ENCODE measurements around the gene PAPSS1. TPM values are rescaled to one million over a fixed set of nuclear protein-coding genes. Genes with fewer than 3 reads are reported as not detected.

Gene PAPSS1
- polyA plus RNA-seq, 1 of the 3 experiments (the other 2 are of a cell fraction): 70.1 TPM

GRCh38 chr4:107692202-107692601 lies 27.8 kb downstream of the PAPSS1 start:
- peaks cover 52% of the 10 kb centered on the region for H3K79me2 ChIP-seq (ENCODE audit: insufficient read depth)
- CTCF ChIA-PET: no interaction called here
- H4K20me1 ChIP-seq (ENCODE audit: insufficient read depth): no peaks in the 10 kb centered on the region; the same call in 1 of the 2 replicates

GRCh38 chr4:107691378-107691777 lies 28.7 kb downstream of the PAPSS1 start:
- H4K20me1 ChIP-seq (ENCODE audit: insufficient read depth): no peaks in the 10 kb centered on the region; the same call in 1 of the 2 replicates
- H3K9ac ChIP-seq: no peak overlapping the region
- POLR2A ChIA-PET: no interaction called here
- H3K9me3 ChIP-seq: no peaks in the 10 kb centered on the region
- 96% methylated on average over 4 of the region's 4 CpGs for WGBS (ENCODE audit: low lambda C conversion rate)
- no peak overlapping the region for H3K4me2 ChIP-seq
- peaks cover 44% of the 10 kb centered on the region for H3K79me2 ChIP-seq (ENCODE audit: insufficient read depth)
- H3K36me3 ChIP-seq (replicated peaks in 1 of 2; ENCODE audit: control insufficient read depth in 1 of 2, insufficient read depth in 2 of 2, low read length in 1 of 2): peaks cover 12 to 34% of the 10 kb centered on the region in 2 experiments
- H3K4me3 ChIP-seq (ENCODE audit: low read depth in 2 of 2, low read length in 1 of 2): no peak overlapping the region
- peaks cover 23% of the 10 kb centered on the region for H3F3A ChIP-seq (replicated peaks; ENCODE audit: insufficient read depth)
- no peak for DNase-seq
- CTCF ChIA-PET: no interaction called here
- H2AFZ ChIP-seq (ENCODE audit: low read depth): no peak overlapping the region
- TF ChIP-seq GATA2 (CRISPR knock-in tag; IDR thresholded peaks at IDR 0.05) (no peak), GABPA (IDR thresholded peaks at IDR 0.05; ENCODE audit: low read depth) (no peak), FOXM1 (IDR thresholded peaks at IDR 0.05; ENCODE audit: low read depth) (no peak), TEAD4 (IDR thresholded peaks at IDR 0.05; ENCODE audit: borderline replicate concordance, insufficient read depth) (no peak), IRF3 (IDR thresholded peaks at IDR 0.05; ENCODE audit: low read depth, low read length) (no peak), MXI1 (IDR thresholded peaks at IDR 0.05; ENCODE audit: low read depth, low read length) (no peak), RFX5 (IDR thresholded peaks at IDR 0.05; ENCODE audit: low read length) (no peak), PBX3 (IDR thresholded peaks at IDR 0.05) (no peak), TAF1 (IDR thresholded peaks at IDR 0.05; ENCODE audit: borderline replicate concordance, low read depth, low read length) (no peak), MAX (IDR thresholded peaks at IDR 0.05; ENCODE audit: low read depth) (no peak), JUND (IDR thresholded peaks at IDR 0.05) (no peak), TCF12 (IDR thresholded peaks at IDR 0.05) (no peak)
- peaks cover 0 to 7% of the 10 kb centered on the region in 2 experiments; a peak in 2 of 4 replicates for H3K4me1 ChIP-seq (ENCODE audit: control insufficient read depth in 1 of 2, insufficient read depth in 2 of 2, low read depth in 1 of 2, low read length in 1 of 2)
- no peaks in the 10 kb centered on the region for H3K9me2 ChIP-seq
- no peak overlapping the region for H3K27ac ChIP-seq (ENCODE audit: low read depth in 2 of 2, low read length in 1 of 2)
- H3K27me3 ChIP-seq (ENCODE audit: insufficient read depth): no peaks in the 10 kb centered on the region

More at GRCh38 chr4:107692202-107692601, 27.8 kb downstream of the PAPSS1 start:
- Histone ChIP-seq H3F3A (replicated peaks; ENCODE audit: insufficient read depth) (peaks cover 23% of the 10 kb centered on the region), H3K4me1 (ENCODE audit: control insufficient read depth in 1 of 2, insufficient read depth in 2 of 2, low read depth in 1 of 2, low read length in 1 of 2) (peaks cover 0 to 7% of the 10 kb centered on the region in 2 experiments; a peak in 2 of 4 replicates), H3K4me3 (ENCODE audit: low read depth in 2 of 2, low read length in 1 of 2) (no peak overlapping the region), H3K9ac (no peak overlapping the region), H3K36me3 (replicated peaks in 1 of 2; ENCODE audit: control insufficient read depth in 1 of 2, insufficient read depth in 2 of 2, low read length in 1 of 2) (peaks cover 5 to 32% of the 10 kb centered on the region in 2 experiments), H3K4me2 (no peak overlapping the region), H3K9me2 (no peaks in the 10 kb centered on the region), H2AFZ (ENCODE audit: low read depth) (no peak overlapping the region), H3K27ac (ENCODE audit: low read depth in 2 of 2, low read length in 1 of 2) (no peak overlapping the region), H3K9me3 (no peaks in the 10 kb centered on the region), H3K27me3 (ENCODE audit: insufficient read depth) (no peaks in the 10 kb centered on the region)
- no peak for TF ChIP-seq JUND (IDR thresholded peaks at IDR 0.05)
- no peak for TF ChIP-seq MEF2A (IDR thresholded peaks at IDR 0.05; ENCODE audit: borderline replicate concordance, low read depth)
- no peak for TF ChIP-seq MAX (IDR thresholded peaks at IDR 0.05; ENCODE audit: low read depth)
- TF ChIP-seq YY1 (IDR thresholded peaks at IDR 0.05; ENCODE audit: low read depth): no peak
- no peak for TF ChIP-seq SMC3 (IDR thresholded peaks at IDR 0.05; ENCODE audit: low read depth, low read length)
- no peak for TF ChIP-seq SIN3A (IDR thresholded peaks at IDR 0.05; ENCODE audit: borderline replicate concordance, low read depth, low read length)
- TF ChIP-seq FOXJ3 (CRISPR knock-in tag; IDR thresholded peaks at IDR 0.05): no peak
- TF ChIP-seq EZH2phosphoT487 (IDR thresholded peaks at IDR 0.05; ENCODE audit: borderline replicate concordance, low read depth): no peak
- TF ChIP-seq EP300 (IDR thresholded peaks at IDR 0.05; ENCODE audit: borderline replicate concordance in 1 of 2, low read depth in 1 of 2, low read length in 1 of 2): no peak
- no peak for TF ChIP-seq MXI1 (IDR thresholded peaks at IDR 0.05; ENCODE audit: low read depth, low read length)
- TF ChIP-seq RCOR1 (IDR thresholded peaks at IDR 0.05; ENCODE audit: low read length): no peak
- no peak for TF ChIP-seq IRF3 (IDR thresholded peaks at IDR 0.05; ENCODE audit: low read depth, low read length)
- no peak for TF ChIP-seq RXRA (IDR thresholded peaks at IDR 0.05; ENCODE audit: borderline replicate concordance, low read depth)
- POLR2A ChIA-PET: no interaction called here
- DNase-seq: no peak
- 75% methylated on average over 3 of the region's 3 CpGs for WGBS (ENCODE audit: low lambda C conversion rate)

Data from SK-N-SH (cell line).